DND-41 (cell line): ENCODE data around the gene YARS2.

ENCODE experiments used
- ATAC-seq: fragments of 200-7000 bp; cut with Tn5 transposase; 3 replicates; pipeline ENCODE4 v1.9.1; 2021; ENCODE audit warnings: low read depth; ENCODE audit not compliant: insufficient read depth
- DNase-seq: peaks from one replicate; pipeline ENCODE4 v3.0.0-alpha.2; 2020
- H2AFZ ChIP-seq: 2 replicates; pipeline ENCODE4 v1.6.0; 2012; ENCODE audit warnings: low read depth, low read length
- H3K27ac ChIP-seq: 2 replicates; pipeline ENCODE4 v1.5.1; 2012; ENCODE audit warnings: low read length, inconsistent platforms
- H3K27me3 ChIP-seq: fragments of 200-600 bp; sonication (generic); 2 replicates; pipeline ENCODE4 v1.6.0; 2012; ENCODE audit warnings: low read length, mild to moderate bottlenecking, inconsistent platforms; ENCODE audit not compliant: insufficient read depth, poor library complexity
- H3K36me3 ChIP-seq: 2 replicates; pipeline ENCODE4 v1.5.1; 2012; ENCODE audit warnings: low read length, inconsistent platforms; ENCODE audit not compliant: insufficient read depth
- H3K4me1 ChIP-seq: 2 replicates; pipeline ENCODE4 v1.5.1; 2012; ENCODE audit warnings: mild to moderate bottlenecking, low read length; ENCODE audit not compliant: insufficient read depth
- H3K4me2 ChIP-seq: 2 replicates; pipeline ENCODE4 v1.6.0; 2012; ENCODE audit warnings: mild to moderate bottlenecking, moderate library complexity, low read length, inconsistent platforms; ENCODE audit not compliant: insufficient read depth
- H3K4me3 ChIP-seq, 2 experiments: fragments of 200-600 bp in 1 of 2; shearing (Covaris generic) in 1 of 2; 2 replicates each; pipeline ENCODE4 v1.5.1; 2012 to 2016; ENCODE audit warnings: inconsistent platforms in 2 of 2, low read length in 2 of 2, mild to moderate bottlenecking in 2 of 2, low read depth in 1 of 2, moderate library complexity in 1 of 2
- H3K79me2 ChIP-seq: 2 replicates; pipeline ENCODE4 v1.6.0; 2012; ENCODE audit warnings: low read length, inconsistent platforms; ENCODE audit not compliant: insufficient read depth
- H3K9ac ChIP-seq: 2 replicates; pipeline ENCODE4 v1.6.0; 2012; ENCODE audit warnings: low read depth, mild to moderate bottlenecking, inconsistent platforms, low read length, moderate library complexity
- H3K9me3 ChIP-seq: 2 replicates; pipeline ENCODE4 v1.5.1; 2012; ENCODE audit warnings: low read length, moderate library complexity, mild to moderate bottlenecking, inconsistent platforms; ENCODE audit not compliant: insufficient read depth, severe bottlenecking
- H4K20me1 ChIP-seq: 2 replicates; pipeline ENCODE4 v1.6.0; 2012; ENCODE audit warnings: low read length; ENCODE audit not compliant: insufficient read depth
- EZH2 ChIP-seq: IDR thresholded peaks from 3 replicates; pipeline ENCODE4 v1.6.1; 2012; ENCODE audit warnings: borderline replicate concordance, low read depth, mild to moderate bottlenecking, moderate library complexity, low read length, inconsistent platforms; ENCODE audit not compliant: severe bottlenecking
- TF ChIP-seq, protein P1 (sequence below): IDR thresholded peaks from 2 replicates; pipeline ENCODE4 v1.5.1; 2012; ENCODE audit warnings: borderline replicate concordance, low read length, moderate library complexity, mild to moderate bottlenecking; ENCODE audit not compliant: poor library complexity, severe bottlenecking; ENCODE audit errors: extremely low read depth

Gene YARS2

DNA sequence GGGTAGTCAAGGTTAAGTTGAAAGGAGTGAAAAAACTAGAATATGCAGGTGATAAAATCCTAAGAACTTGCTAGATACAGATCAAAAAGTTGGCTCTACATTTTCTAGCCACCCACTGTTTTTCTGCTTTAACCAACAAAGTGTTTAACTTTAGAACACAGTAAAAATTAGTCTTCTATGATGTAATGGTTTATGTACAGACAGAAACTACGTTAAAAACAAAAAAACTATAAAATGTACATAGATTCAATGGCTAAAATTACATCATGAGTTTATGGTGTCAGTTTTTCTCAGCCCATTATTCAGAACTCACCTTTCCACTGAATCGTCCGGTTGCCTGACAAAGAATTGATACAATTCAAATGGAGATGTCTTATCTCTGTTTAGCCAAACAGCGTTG, 2.1 kb downstream of the YARS2 start:
- H3K9me3 ChIP-seq, result no peaks in the 10 kb centered on the region
- H2AFZ ChIP-seq, result no peak overlapping the region
- no peak for ATAC-seq
- TF ChIP-seq, protein P1, sequence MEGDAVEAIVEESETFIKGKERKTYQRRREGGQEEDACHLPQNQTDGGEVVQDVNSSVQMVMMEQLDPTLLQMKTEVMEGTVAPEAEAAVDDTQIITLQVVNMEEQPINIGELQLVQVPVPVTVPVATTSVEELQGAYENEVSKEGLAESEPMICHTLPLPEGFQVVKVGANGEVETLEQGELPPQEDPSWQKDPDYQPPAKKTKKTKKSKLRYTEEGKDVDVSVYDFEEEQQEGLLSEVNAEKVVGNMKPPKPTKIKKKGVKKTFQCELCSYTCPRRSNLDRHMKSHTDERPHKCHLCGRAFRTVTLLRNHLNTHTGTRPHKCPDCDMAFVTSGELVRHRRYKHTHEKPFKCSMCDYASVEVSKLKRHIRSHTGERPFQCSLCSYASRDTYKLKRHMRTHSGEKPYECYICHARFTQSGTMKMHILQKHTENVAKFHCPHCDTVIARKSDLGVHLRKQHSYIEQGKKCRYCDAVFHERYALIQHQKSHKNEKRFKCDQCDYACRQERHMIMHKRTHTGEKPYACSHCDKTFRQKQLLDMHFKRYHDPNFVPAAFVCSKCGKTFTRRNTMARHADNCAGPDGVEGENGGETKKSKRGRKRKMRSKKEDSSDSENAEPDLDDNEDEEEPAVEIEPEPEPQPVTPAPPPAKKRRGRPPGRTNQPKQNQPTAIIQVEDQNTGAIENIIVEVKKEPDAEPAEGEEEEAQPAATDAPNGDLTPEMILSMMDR, result no peak
- no peak for TF ChIP-seq EZH2
- no peak for DNase-seq
- peaks cover 52% of the 10 kb centered on the region for H3K36me3 ChIP-seq
- H3K27me3 ChIP-seq, result no peaks in the 10 kb centered on the region
- peaks cover 4% of the 10 kb centered on the region; the same call in 1 of the 2 replicates for H4K20me1 ChIP-seq
- H3K9ac ChIP-seq, result peak overlapping the region; percentile 92; the same call in 1 of the 2 replicates
- H3K4me1 ChIP-seq, result peaks cover 29% of the 10 kb centered on the region
- H3K4me2 ChIP-seq, result peak overlapping the region; percentile 71
- peaks cover 40% of the 10 kb centered on the region for H3K79me2 ChIP-seq
- H3K27ac ChIP-seq, result peak overlapping the region; percentile 82; the same call in 1 of the 2 replicates
- H3K4me3 ChIP-seq, result peak overlapping the region in 1 of 2 experiments; percentile 88; a peak in 2 of 4 replicates

DNA sequence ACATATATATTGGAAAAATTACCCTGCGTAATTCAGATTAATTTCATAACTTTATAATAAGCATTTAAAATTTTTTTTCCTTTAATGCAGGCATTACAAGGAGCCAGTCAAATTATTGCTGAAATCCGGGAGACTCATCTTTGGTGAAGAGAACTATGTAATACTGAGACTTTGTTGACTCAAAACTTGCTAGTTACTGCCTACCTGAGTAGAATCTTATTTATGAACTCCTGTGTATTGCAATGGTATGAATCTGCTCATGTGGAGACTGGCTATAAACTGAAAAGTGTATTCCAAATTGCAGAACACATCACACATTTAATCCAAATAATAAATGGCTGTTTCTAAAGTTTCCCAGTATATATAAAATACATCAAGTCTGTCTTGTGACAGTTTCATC, 12.4 kb downstream of the YARS2 start:
- no peaks in the 10 kb centered on the region for H3K9me3 ChIP-seq
- H3K36me3 ChIP-seq, result peaks cover 95% of the 10 kb centered on the region
- no peak for ATAC-seq

DNA sequence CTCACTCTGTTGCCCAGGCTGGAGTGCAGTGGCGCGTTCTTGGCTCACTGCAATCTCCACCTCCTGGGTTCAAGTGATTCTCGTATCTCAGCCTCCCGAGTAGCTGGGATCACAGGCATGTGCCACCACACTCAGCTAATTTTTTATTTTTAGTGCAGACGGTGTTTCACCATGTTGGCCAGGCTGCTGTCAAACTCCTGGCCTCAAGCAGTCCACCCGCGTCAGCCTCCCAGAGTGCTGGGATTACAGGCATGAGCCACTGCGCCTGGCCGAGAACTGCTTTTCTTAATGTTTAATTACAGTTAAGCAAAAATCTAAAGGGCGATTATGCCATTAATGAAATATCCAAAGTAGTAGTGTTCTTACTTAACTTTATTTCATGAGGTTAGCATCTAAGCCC, 13.6 kb downstream of the YARS2 start:
- Histone ChIP-seq H3K79me2 (peaks cover 34% of the 10 kb centered on the region; the same call in 1 of the 2 replicates), H3K9ac (no peak overlapping the region), H3K4me1 (no peaks in the 10 kb centered on the region), H4K20me1 (peaks cover 2% of the 10 kb centered on the region; the same call in 1 of the 2 replicates), H3K27ac (no peak overlapping the region), H3K9me3 (no peaks in the 10 kb centered on the region), H3K4me2 (no peak overlapping the region), H3K27me3 (no peaks in the 10 kb centered on the region), H2AFZ (no peak overlapping the region), H3K4me3 (no peak overlapping the region), H3K36me3 (peaks cover 93% of the 10 kb centered on the region)
- ATAC-seq (no peak), DNase-seq (no peak)
- TF ChIP-seq, protein P1, result no peak
- no peak for TF ChIP-seq EZH2

More for the DNA sequence above, 12.4 kb downstream of the YARS2 start:
- Histone ChIP-seq H3K4me1 (no peaks in the 10 kb centered on the region), H3K27me3 (no peaks in the 10 kb centered on the region), H3K79me2 (peaks cover 34% of the 10 kb centered on the region; the same call in 1 of the 2 replicates), H3K4me3 (no peak overlapping the region), H3K27ac (no peak overlapping the region), H4K20me1 (peaks cover 2% of the 10 kb centered on the region; the same call in 1 of the 2 replicates), H2AFZ (no peak overlapping the region), H3K4me2 (no peak overlapping the region), H3K9ac (no peak overlapping the region)
- no peak for DNase-seq
- TF ChIP-seq, protein P1, result no peak
- TF ChIP-seq EZH2, result no peak
